ENCODE measurements around the gene FAM111A.

Gene FAM111A

DNA sequence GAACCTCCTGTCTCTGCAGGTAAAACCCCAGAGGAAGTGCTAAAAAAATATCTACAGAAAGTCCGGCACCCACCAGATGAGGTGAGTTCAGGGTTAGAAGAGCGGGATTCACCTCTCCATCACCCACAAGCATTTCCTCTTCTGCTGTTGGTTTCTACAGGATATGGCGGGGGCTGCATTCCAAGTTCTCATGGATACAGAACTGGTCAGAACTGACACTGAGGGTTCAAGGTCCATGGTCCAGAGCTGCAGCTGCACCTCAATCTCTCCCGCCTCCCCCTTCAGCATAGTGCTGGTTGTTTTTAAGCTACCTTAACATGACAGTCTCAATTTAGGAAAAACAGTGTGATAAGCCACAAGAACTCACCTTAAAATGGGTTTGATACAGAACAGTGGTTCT is 48.4 kb downstream of the FAM111A start:
- TF ChIP-seq, protein P1, sequence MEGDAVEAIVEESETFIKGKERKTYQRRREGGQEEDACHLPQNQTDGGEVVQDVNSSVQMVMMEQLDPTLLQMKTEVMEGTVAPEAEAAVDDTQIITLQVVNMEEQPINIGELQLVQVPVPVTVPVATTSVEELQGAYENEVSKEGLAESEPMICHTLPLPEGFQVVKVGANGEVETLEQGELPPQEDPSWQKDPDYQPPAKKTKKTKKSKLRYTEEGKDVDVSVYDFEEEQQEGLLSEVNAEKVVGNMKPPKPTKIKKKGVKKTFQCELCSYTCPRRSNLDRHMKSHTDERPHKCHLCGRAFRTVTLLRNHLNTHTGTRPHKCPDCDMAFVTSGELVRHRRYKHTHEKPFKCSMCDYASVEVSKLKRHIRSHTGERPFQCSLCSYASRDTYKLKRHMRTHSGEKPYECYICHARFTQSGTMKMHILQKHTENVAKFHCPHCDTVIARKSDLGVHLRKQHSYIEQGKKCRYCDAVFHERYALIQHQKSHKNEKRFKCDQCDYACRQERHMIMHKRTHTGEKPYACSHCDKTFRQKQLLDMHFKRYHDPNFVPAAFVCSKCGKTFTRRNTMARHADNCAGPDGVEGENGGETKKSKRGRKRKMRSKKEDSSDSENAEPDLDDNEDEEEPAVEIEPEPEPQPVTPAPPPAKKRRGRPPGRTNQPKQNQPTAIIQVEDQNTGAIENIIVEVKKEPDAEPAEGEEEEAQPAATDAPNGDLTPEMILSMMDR (IDR thresholded peaks at IDR 0.05; ENCODE audit: low read depth, low read length), result no peak
- H3K4me3 ChIP-seq (ENCODE audit: low read depth, low read length), result no peak overlapping the region
- in situ Hi-C loops (cut with HindIII; ENCODE audit: low sequenced_read_pairs), result no loop called here
- no peak for DNase-seq (ENCODE audit: low read depth, low spot score)

- TF ChIP-seq, protein P1 (IDR thresholded peaks at IDR 0.05; ENCODE audit: low read depth, low read length), result no peak
- DNase-seq (ENCODE audit: low read depth, low spot score), result no peak
- in situ Hi-C loops (cut with HindIII; ENCODE audit: low sequenced_read_pairs), result no loop called here
- no peak overlapping the region for H3K4me3 ChIP-seq (ENCODE audit: low read depth, low read length)
Measured at GRCh38 chr11:59191890-59192289, 49.2 kb downstream of the FAM111A start.

- no peak overlapping the region for H3K4me3 ChIP-seq (ENCODE audit: low read depth, low read length)
- in situ Hi-C loops (cut with HindIII; ENCODE audit: low sequenced_read_pairs), result no loop called here
- no peak for DNase-seq (ENCODE audit: low read depth, low spot score)
- TF ChIP-seq, protein P1 (IDR thresholded peaks at IDR 0.05; ENCODE audit: low read depth, low read length), result no peak
Measured at GRCh38 chr11:59192446-59193020, 49.9 kb downstream of the FAM111A start.

DNA sequence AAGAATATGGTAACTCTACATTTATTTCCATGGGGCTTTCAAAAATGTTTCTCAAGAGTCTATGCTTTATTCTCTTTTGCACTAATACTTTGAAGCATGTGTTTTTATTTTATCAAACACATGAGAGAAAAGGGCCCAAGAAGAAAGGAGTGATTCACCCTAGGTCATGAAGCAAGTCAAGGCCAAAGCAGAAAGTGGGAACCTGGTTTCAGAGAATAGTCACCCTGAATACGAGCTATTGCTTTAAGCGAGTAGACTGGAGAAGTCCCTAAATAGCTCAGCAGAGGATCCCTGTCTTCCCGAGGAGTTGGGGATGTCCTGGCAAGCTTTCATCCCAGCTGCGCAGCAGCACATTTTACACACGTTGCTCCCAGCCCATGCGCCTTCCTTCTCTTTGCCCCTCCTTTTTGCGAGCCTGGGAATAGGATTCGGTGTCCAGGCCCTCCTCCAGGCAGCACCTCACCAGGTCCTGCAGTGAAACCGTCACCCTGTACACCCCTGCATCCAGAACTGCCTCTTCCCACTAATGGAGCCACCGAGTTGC is 51.0 kb downstream of the FAM111A start:
- in situ Hi-C loops (cut with HindIII; ENCODE audit: low sequenced_read_pairs), result no loop called here
- TF ChIP-seq, protein P1 (IDR thresholded peaks at IDR 0.05; ENCODE audit: low read depth, low read length), result no peak
- no peak overlapping the region for H3K4me3 ChIP-seq (ENCODE audit: low read depth, low read length)
- DNase-seq (ENCODE audit: low read depth, low spot score), result no peak

- TF ChIP-seq, protein P1 (IDR thresholded peaks at IDR 0.05; ENCODE audit: low read depth, low read length), result no peak
- in situ Hi-C loops (cut with HindIII; ENCODE audit: low sequenced_read_pairs), result no loop called here
- DNase-seq (ENCODE audit: low read depth, low spot score), result no peak
- no peak overlapping the region for H3K4me3 ChIP-seq (ENCODE audit: low read depth, low read length)
Measured at GRCh38 chr11:59195586-59195985, 52.9 kb downstream of the FAM111A start.

- TF ChIP-seq, protein P1 (IDR thresholded peaks at IDR 0.05; ENCODE audit: low read depth, low read length), result no peak
- H3K4me3 ChIP-seq (ENCODE audit: low read depth, low read length), result no peak overlapping the region
- DNase-seq (ENCODE audit: low read depth, low spot score), result no peak
- in situ Hi-C loops (cut with HindIII; ENCODE audit: low sequenced_read_pairs), result no loop called here
Measured at GRCh38 chr11:59196777-59197176, 54.1 kb downstream of the FAM111A start.

Data from astrocyte of the spinal cord (primary cell).